Peyer's patch (tissue), 4 donors: ENCODE results near the gene SMIM36. TPM values are rescaled to one million over a fixed set of nuclear protein-coding genes. Genes with fewer than 3 reads are reported as not detected.

ENCODE experiments used
- DNase-seq, 3 donors: peaks; one replicate each; pipeline ENCODE4 v3.0.0-alpha.2; 2017 to 2019
- H3K27ac ChIP-seq, 4 donors: fragments of 200-600 bp; sonication (generic); one replicate each; pipeline ENCODE4 v1.5.1; 2016 to 2019
- H3K27me3 ChIP-seq, 2 donors: fragments of 200-600 bp; sonication (generic); one replicate each; pipeline ENCODE4 v1.5.1; 2019
- H3K36me3 ChIP-seq, 3 donors: fragments of 200-600 bp; sonication (generic); one replicate each; pipeline ENCODE4 v1.5.1; 2016 to 2019
- H3K4me1 ChIP-seq, 4 donors: fragments of 200-600 bp; sonication (generic); one replicate each; pipeline ENCODE4 v1.5.1; 2016 to 2019
- H3K4me3 ChIP-seq, 4 donors: fragments of 200-600 bp; sonication (generic); 1 replicate in 3 of 4; 2 replicates in 1 of 4; pipeline ENCODE4 v1.5.1; 2016 to 2019; ENCODE audit warnings: mild to moderate bottlenecking in 1 of 4
- H3K9me3 ChIP-seq, 4 donors: fragments of 200-600 bp; sonication (generic); one replicate each; pipeline ENCODE4 v1.5.1; 2016 to 2019; ENCODE audit warnings: mild to moderate bottlenecking in 1 of 4
- POLR2A ChIP-seq, 2 donors: fragments of 450-650 bp; IDR thresholded peaks; one replicate each; pipeline ENCODE4 v1.5.1; 2017; ENCODE audit warnings: antibody characterized with exemption in 2 of 2, mild to moderate bottlenecking in 2 of 2, moderate library complexity in 2 of 2
- total RNA-seq, 4 donors: library from RNA; depleted of rRNA; stranded (reverse); fragments of >200 nt; gene quantifications; one replicate each; pipeline ENCODE4 v1.1.0, GENCODE V29; 2016
- TF ChIP-seq, protein P1 (sequence below), 6 experiments: fragments of 450-650 bp in 4 of 6; fragments of 200-600 bp in 2 of 6; sonication (generic) in 1 of 6; IDR thresholded peaks; one replicate each; pipeline ENCODE4 v1.5.1; 2017 to 2019; ENCODE audit warnings: antibody characterized with exemption in 6 of 6, mild to moderate bottlenecking in 3 of 6, moderate library complexity in 1 of 6

The SMIM36 gene
- total RNA-seq, 4 donors from 2014 or later = not detected

GRCh38 chr17:55545806-55546205 is 34.6 kb upstream of the SMIM36 start:
- no peaks in the 10 kb centered on the region for H3K27me3 ChIP-seq
- no peak overlapping the region for H3K27ac ChIP-seq
- no peaks in the 10 kb centered on the region for H3K4me1 ChIP-seq
- H3K36me3 ChIP-seq = no peaks in the 10 kb centered on the region
- no peaks in the 10 kb centered on the region for H3K9me3 ChIP-seq
- no peak for TF ChIP-seq POLR2A (IDR thresholded peaks at IDR 0.05)
- TF ChIP-seq, protein P1, sequence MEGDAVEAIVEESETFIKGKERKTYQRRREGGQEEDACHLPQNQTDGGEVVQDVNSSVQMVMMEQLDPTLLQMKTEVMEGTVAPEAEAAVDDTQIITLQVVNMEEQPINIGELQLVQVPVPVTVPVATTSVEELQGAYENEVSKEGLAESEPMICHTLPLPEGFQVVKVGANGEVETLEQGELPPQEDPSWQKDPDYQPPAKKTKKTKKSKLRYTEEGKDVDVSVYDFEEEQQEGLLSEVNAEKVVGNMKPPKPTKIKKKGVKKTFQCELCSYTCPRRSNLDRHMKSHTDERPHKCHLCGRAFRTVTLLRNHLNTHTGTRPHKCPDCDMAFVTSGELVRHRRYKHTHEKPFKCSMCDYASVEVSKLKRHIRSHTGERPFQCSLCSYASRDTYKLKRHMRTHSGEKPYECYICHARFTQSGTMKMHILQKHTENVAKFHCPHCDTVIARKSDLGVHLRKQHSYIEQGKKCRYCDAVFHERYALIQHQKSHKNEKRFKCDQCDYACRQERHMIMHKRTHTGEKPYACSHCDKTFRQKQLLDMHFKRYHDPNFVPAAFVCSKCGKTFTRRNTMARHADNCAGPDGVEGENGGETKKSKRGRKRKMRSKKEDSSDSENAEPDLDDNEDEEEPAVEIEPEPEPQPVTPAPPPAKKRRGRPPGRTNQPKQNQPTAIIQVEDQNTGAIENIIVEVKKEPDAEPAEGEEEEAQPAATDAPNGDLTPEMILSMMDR (IDR thresholded peaks at IDR 0.05) = no peak
- H3K4me3 ChIP-seq = no peak overlapping the region
- DNase-seq = no peak

- no peak overlapping the region for H3K4me3 ChIP-seq
- no peaks in the 10 kb centered on the region for H3K27me3 ChIP-seq
- no peak for TF ChIP-seq POLR2A (IDR thresholded peaks at IDR 0.05)
- TF ChIP-seq, protein P1 (IDR thresholded peaks at IDR 0.05) = no peak
- H3K9me3 ChIP-seq = no peaks in the 10 kb centered on the region
- no peaks in the 10 kb centered on the region for H3K4me1 ChIP-seq
- DNase-seq = no peak
- no peaks in the 10 kb centered on the region for H3K36me3 ChIP-seq
- no peak overlapping the region for H3K27ac ChIP-seq
Measured at GRCh38 chr17:55543709-55544108, 32.5 kb upstream of the SMIM36 start.

DNA sequence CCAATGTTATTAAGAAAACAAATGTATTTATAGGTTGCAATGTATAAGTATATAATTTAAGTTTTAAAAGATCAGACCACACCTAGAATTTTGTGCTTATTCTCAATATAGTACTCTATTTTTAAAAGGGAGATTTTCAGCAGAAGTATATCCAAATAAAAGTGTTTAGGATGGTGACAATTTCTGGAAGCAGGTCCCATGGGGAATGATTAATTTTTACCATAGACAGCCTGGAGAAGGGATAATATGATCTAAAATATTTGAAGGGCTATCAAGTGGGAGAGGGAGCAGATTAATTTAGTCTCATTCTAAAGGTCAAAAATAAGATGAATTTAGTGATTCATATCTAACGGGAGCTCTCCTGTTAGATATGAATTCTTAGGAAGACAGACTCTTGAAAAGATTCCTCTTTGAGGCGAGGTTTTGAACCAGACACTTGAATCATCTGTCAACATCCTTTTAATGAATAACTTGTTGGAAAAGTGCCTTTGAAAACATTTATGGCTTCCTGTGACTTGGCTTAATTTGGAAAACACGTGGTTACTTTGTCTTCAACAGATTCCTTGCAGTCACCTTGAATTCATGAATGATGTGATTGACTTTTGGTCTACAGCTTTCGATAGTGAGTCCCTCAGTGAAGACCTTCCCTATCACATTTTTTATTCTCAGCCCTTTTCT is 29.3 kb upstream of the SMIM36 start:
- DNase-seq = no peak
- no peaks in the 10 kb centered on the region for H3K4me1 ChIP-seq
- no peaks in the 10 kb centered on the region for H3K27me3 ChIP-seq
- no peaks in the 10 kb centered on the region for H3K9me3 ChIP-seq
- TF ChIP-seq, protein P1 (IDR thresholded peaks at IDR 0.05) = no peak
- TF ChIP-seq POLR2A (IDR thresholded peaks at IDR 0.05) = no peak
- no peak overlapping the region for H3K27ac ChIP-seq
- no peak overlapping the region for H3K4me3 ChIP-seq
- H3K36me3 ChIP-seq = no peaks in the 10 kb centered on the region

DNA sequence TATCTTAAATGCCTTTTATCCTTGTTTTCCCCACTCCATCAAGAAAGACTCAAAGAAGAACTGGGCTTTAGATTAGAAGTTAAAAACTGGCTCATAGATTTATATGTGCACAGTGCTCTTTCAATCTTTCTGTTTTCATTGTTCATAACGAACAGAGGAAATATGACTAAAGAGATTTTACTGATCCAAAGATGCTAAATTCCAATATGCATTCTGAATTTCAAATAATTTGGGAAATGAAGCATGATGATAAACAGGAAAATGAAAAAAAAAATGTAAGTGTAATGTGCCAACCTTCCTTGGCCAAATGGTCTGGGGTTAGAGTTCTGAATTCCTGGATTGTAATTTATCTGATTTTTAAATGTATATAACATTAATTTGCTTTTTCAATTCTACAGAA is 25.0 kb upstream of the SMIM36 start:
- no peaks in the 10 kb centered on the region for H3K4me1 ChIP-seq
- no peaks in the 10 kb centered on the region for H3K36me3 ChIP-seq
- H3K27ac ChIP-seq = no peak overlapping the region
- H3K27me3 ChIP-seq = no peaks in the 10 kb centered on the region
- H3K9me3 ChIP-seq = no peaks in the 10 kb centered on the region
- H3K4me3 ChIP-seq = no peak overlapping the region
- DNase-seq = no peak
- TF ChIP-seq POLR2A (IDR thresholded peaks at IDR 0.05) = no peak

- Histone ChIP-seq H3K4me1 (no peaks in the 10 kb centered on the region), H3K27me3 (no peaks in the 10 kb centered on the region), H3K4me3 (no peak overlapping the region), H3K27ac (no peak overlapping the region), H3K9me3 (no peaks in the 10 kb centered on the region), H3K36me3 (no peaks in the 10 kb centered on the region)
- TF ChIP-seq, protein P1 (IDR thresholded peaks at IDR 0.05) = no peak
- TF ChIP-seq POLR2A (IDR thresholded peaks at IDR 0.05) = no peak
- no peak for DNase-seq
Measured at GRCh38 chr17:55533608-55534007, 22.4 kb upstream of the SMIM36 start.

- Histone ChIP-seq H3K27ac (no peak overlapping the region), H3K27me3 (no peaks in the 10 kb centered on the region), H3K4me1 (no peaks in the 10 kb centered on the region), H3K36me3 (no peaks in the 10 kb centered on the region), H3K9me3 (no peaks in the 10 kb centered on the region), H3K4me3 (no peak overlapping the region)
- no peak for TF ChIP-seq POLR2A (IDR thresholded peaks at IDR 0.05)
- TF ChIP-seq, protein P1 (IDR thresholded peaks at IDR 0.05) = no peak
- no peak for DNase-seq
Measured at GRCh38 chr17:55532670-55533069, 21.4 kb upstream of the SMIM36 start.
